SK-N-SH treated with all-trans-retinoic acid at 6 μM for 48 hours (cell line): Measurements from ENCODE around the gene AP1S1.
"Not testable (repeated sequence)": the region's sequence is repeated elsewhere in the genome, so short reads cannot be mapped to it uniquely, and the experiment has no call there.

ENCODE experiments used
- ATAC-seq: fragments of 200-7000 bp; cut with Tn5 transposase; 3 replicates; pipeline ENCODE4 v1.9.1; 2020; ENCODE audit warnings: mild to moderate bottlenecking, moderate library complexity
- ARNTL ChIP-seq: fragments of 450-650 bp; formaldehyde crosslinking; IDR thresholded peaks from 2 replicates; pipeline ENCODE4 v1.5.0; 2020; ENCODE audit warnings: low read depth, mild to moderate bottlenecking, moderate library complexity, borderline replicate concordance
- BACH2 ChIP-seq: fragments of 250-450 bp; sonication (Bioruptor Pico); IDR thresholded peaks from 2 replicates; pipeline ENCODE4 v1.9.0; 2021; ENCODE audit warnings: mild to moderate bottlenecking, borderline replicate concordance
- ESRRG ChIP-seq: fragments of 250-450 bp; sonication (Bioruptor Pico); IDR thresholded peaks from 2 replicates; pipeline ENCODE4 v1.6.1; 2021; ENCODE audit warnings: mild to moderate bottlenecking
- GLIS3 ChIP-seq: fragments of 250-450 bp; sonication (Bioruptor Pico); IDR thresholded peaks from 2 replicates; pipeline ENCODE4 v1.5.0; 2020; ENCODE audit warnings: mild to moderate bottlenecking, moderate library complexity
- ISL1 ChIP-seq: fragments of 250-450 bp; sonication (Bioruptor Pico); IDR thresholded peaks from 2 replicates; pipeline ENCODE4 v2.1.2; 2022; ENCODE audit warnings: mild to moderate bottlenecking, moderate library complexity
- OSR1 ChIP-seq: fragments of 250-450 bp; sonication (Bioruptor Pico); IDR thresholded peaks from 2 replicates; pipeline ENCODE4 v1.8.0; 2022; ENCODE audit warnings: moderate library complexity, mild to moderate bottlenecking, inconsistent platforms
- PPARA ChIP-seq: fragments of 250-450 bp; sonication (Bioruptor Pico); IDR thresholded peaks from 2 replicates; pipeline ENCODE4 v1.5.0; 2020; ENCODE audit warnings: mild to moderate bottlenecking, borderline replicate concordance
- RARB ChIP-seq: fragments of 250-450 bp; sonication (Bioruptor Pico); IDR thresholded peaks from 2 replicates; pipeline ENCODE4 v1.8.0; 2021; ENCODE audit warnings: mild to moderate bottlenecking, moderate library complexity
- SNAI2 ChIP-seq: fragments of 250-450 bp; sonication (Bioruptor Pico); IDR thresholded peaks from 2 replicates; pipeline ENCODE4 v1.5.0; 2020; ENCODE audit warnings: mild to moderate bottlenecking, moderate library complexity
- TCF4 ChIP-seq: fragments of 250-450 bp; sonication (Bioruptor Pico); IDR thresholded peaks from 2 replicates; pipeline ENCODE4 v1.8.0; 2021; ENCODE audit warnings: mild to moderate bottlenecking, moderate library complexity, borderline replicate concordance
- ZFP3 ChIP-seq: fragments of 250-450 bp; sonication (Bioruptor Pico); IDR thresholded peaks from 2 replicates; pipeline ENCODE4 v1.5.0; 2020; ENCODE audit warnings: mild to moderate bottlenecking, moderate library complexity
- ZNF565 ChIP-seq: fragments of 450-650 bp; formaldehyde crosslinking; conservative IDR thresholded peaks from 2 replicates; pipeline ENCODE4 v1.5.0; 2020; ENCODE audit warnings: low read depth, mild to moderate bottlenecking, moderate library complexity
- ZNF70 ChIP-seq: fragments of 450-650 bp; formaldehyde crosslinking; IDR thresholded peaks from 2 replicates; pipeline ENCODE4 v1.5.0; 2020; ENCODE audit warnings: mild to moderate bottlenecking, moderate library complexity
- ZNF8 ChIP-seq: fragments of 450-650 bp; formaldehyde crosslinking; IDR thresholded peaks from 2 replicates; pipeline ENCODE4 v1.5.0; 2020; ENCODE audit warnings: mild to moderate bottlenecking, moderate library complexity
- TF ChIP-seq, protein P1 (sequence below): fragments of 250-450 bp; sonication (Bioruptor Pico); IDR thresholded peaks from 2 replicates; pipeline ENCODE4 v1.5.0; 2020; ENCODE audit warnings: mild to moderate bottlenecking, moderate library complexity
- TF ChIP-seq, protein P2 (sequence below): fragments of 250-450 bp; sonication (Bioruptor Pico); IDR thresholded peaks from 2 replicates; pipeline ENCODE4 v1.8.0; 2021; ENCODE audit warnings: low read depth, mild to moderate bottlenecking, moderate library complexity, borderline replicate concordance
- TF ChIP-seq, protein P3 (sequence below): fragments of 250-450 bp; sonication (Bioruptor Pico); IDR thresholded peaks from 2 replicates; pipeline ENCODE4 v1.8.0; 2020; ENCODE audit warnings: mild to moderate bottlenecking, moderate library complexity, borderline replicate concordance

Gene AP1S1

GRCh38 chr7:101119876-101120275 lies 34.4 kb upstream of the AP1S1 start:
- ATAC-seq = no peak
- TF ChIP-seq TCF4 = no peak
- TF ChIP-seq, protein P1, sequence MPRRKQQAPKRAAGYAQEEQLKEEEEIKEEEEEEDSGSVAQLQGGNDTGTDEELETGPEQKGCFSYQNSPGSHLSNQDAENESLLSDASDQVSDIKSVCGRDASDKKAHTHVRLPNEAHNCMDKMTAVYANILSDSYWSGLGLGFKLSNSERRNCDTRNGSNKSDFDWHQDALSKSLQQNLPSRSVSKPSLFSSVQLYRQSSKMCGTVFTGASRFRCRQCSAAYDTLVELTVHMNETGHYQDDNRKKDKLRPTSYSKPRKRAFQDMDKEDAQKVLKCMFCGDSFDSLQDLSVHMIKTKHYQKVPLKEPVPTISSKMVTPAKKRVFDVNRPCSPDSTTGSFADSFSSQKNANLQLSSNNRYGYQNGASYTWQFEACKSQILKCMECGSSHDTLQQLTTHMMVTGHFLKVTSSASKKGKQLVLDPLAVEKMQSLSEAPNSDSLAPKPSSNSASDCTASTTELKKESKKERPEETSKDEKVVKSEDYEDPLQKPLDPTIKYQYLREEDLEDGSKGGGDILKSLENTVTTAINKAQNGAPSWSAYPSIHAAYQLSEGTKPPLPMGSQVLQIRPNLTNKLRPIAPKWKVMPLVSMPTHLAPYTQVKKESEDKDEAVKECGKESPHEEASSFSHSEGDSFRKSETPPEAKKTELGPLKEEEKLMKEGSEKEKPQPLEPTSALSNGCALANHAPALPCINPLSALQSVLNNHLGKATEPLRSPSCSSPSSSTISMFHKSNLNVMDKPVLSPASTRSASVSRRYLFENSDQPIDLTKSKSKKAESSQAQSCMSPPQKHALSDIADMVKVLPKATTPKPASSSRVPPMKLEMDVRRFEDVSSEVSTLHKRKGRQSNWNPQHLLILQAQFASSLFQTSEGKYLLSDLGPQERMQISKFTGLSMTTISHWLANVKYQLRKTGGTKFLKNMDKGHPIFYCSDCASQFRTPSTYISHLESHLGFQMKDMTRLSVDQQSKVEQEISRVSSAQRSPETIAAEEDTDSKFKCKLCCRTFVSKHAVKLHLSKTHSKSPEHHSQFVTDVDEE (CRISPR knock-in tag) = no peak
- no peak for TF ChIP-seq ZFP3 (CRISPR knock-in tag)
- no peak for TF ChIP-seq BACH2 (CRISPR knock-in tag)
- no peak for TF ChIP-seq OSR1 (CRISPR knock-in tag)
- TF ChIP-seq, protein P2, sequence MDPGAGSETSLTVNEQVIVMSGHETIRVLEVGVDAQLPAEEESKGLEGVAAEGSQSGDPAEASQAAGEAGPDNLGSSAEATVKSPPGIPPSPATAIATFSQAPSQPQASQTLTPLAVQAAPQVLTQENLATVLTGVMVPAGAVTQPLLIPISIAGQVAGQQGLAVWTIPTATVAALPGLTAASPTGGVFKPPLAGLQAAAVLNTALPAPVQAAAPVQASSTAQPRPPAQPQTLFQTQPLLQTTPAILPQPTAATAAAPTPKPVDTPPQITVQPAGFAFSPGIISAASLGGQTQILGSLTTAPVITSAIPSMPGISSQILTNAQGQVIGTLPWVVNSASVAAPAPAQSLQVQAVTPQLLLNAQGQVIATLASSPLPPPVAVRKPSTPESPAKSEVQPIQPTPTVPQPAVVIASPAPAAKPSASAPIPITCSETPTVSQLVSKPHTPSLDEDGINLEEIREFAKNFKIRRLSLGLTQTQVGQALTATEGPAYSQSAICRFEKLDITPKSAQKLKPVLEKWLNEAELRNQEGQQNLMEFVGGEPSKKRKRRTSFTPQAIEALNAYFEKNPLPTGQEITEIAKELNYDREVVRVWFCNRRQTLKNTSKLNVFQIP = no peak
- no peak for TF ChIP-seq RARB (CRISPR knock-in tag)
- TF ChIP-seq ZNF565 = no peak
- TF ChIP-seq SNAI2 (CRISPR knock-in tag) = peak; percentile 44; the same call in 1 of the 2 replicates
- TF ChIP-seq ISL1 (CRISPR knock-in tag) = peak; percentile 34; the same call in 1 of the 2 replicates

DNA sequence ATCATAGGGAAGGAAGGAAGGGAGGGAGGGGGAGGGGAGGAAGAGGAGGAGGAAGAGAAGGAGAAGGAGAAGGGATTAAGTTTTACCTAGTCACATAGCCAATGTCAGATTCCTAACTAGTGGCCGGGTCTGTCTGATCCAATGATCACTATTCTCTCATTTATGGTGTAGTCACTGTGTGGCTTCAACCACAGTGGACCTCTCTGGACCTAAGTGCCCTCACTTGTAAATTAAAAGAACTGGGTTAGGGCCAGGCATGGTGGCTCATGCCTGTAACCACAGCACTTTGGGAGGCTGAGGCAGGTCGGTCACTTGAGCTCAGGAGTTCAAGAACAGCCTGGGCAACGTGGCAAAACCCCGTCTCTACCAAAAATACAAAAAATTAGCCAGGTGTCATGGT lies 34.0 kb upstream of the AP1S1 start:
- no peak for ATAC-seq
- TF ChIP-seq OSR1 (CRISPR knock-in tag) = no peak
- TF ChIP-seq SNAI2 (CRISPR knock-in tag) = no peak
- no peak for TF ChIP-seq ISL1 (CRISPR knock-in tag)
- TF ChIP-seq, protein P1 (CRISPR knock-in tag) = no peak
- TF ChIP-seq RARB (CRISPR knock-in tag) = no peak
- TF ChIP-seq ESRRG (CRISPR knock-in tag) = no peak
- TF ChIP-seq, protein P3, sequence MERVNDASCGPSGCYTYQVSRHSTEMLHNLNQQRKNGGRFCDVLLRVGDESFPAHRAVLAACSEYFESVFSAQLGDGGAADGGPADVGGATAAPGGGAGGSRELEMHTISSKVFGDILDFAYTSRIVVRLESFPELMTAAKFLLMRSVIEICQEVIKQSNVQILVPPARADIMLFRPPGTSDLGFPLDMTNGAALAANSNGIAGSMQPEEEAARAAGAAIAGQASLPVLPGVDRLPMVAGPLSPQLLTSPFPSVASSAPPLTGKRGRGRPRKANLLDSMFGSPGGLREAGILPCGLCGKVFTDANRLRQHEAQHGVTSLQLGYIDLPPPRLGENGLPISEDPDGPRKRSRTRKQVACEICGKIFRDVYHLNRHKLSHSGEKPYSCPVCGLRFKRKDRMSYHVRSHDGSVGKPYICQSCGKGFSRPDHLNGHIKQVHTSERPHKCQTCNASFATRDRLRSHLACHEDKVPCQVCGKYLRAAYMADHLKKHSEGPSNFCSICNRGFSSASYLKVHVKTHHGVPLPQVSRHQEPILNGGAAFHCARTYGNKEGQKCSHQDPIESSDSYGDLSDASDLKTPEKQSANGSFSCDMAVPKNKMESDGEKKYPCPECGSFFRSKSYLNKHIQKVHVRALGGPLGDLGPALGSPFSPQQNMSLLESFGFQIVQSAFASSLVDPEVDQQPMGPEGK (CRISPR knock-in tag) = no peak
- TF ChIP-seq, protein P2 = no peak
- no peak for TF ChIP-seq ARNTL (CRISPR knock-in tag)
- no peak for TF ChIP-seq ZNF8 (CRISPR knock-in tag)
- TF ChIP-seq PPARA (CRISPR knock-in tag) = no peak
- TF ChIP-seq GLIS3 (CRISPR knock-in tag) = no peak
- no peak for TF ChIP-seq ZNF70 (CRISPR knock-in tag)
- TF ChIP-seq TCF4 = no peak

- not testable (repeated sequence) for ATAC-seq
Measured at GRCh38 chr7:101121631-101121990, 32.7 kb upstream of the AP1S1 start.
